H1 (cell line): ENCODE data around the gene CCNY. TPM values are rescaled to one million over a fixed set of nuclear protein-coding genes. Genes with fewer than 3 reads are reported as not detected.

Experiments
- SIRT6 ChIP-seq: IDR thresholded peaks from one replicate; pipeline ENCODE4 v1.7.1; 2012; ENCODE audit warnings: low read length, inconsistent platforms
- polyA plus RNA-seq, 7 experiments: library from polyadenylated mRNA; depleted of rRNA in 3 of 7; stranded (reverse) in 5 of 7; unstranded in 2 of 7; fragments of >200 nt in 5 of 7; fragments of 200-250 nt in 2 of 7; gene quantifications; 1 replicate in 5 of 7; 2 replicates in 1 of 7; 4 replicates in 1 of 7; pipeline versions ENCODE4 v1.2.1 to v1.2.3, GENCODE V29; 2011 to 2013; ENCODE audit warnings: missing spikeins in 2 of 7, mixed read lengths in 2 of 7
- total RNA-seq: library from RNA; stranded (reverse); fragmentation: NEBNext Ultra II Directional; extraction: Animal tissue kit (Norgen Biotek cat#: 25700); gene quantifications from 2 replicates; pipeline ENCODE4 v1.2.1, GENCODE V29; 2021
- TF ChIP-seq, protein P1 (sequence below), 3 experiments: IDR thresholded peaks; 1 replicate in 2 of 3; 2 replicates in 1 of 3; pipeline versions ENCODE4 v1.5.1 to v1.6.1; 2011; ENCODE audit warnings: low read length in 3 of 3, mild to moderate bottlenecking in 3 of 3, inconsistent platforms in 2 of 3, low read depth in 1 of 3, moderate library complexity in 1 of 3; ENCODE audit not compliant: insufficient read depth in 1 of 3; ENCODE audit errors: control extremely low read depth in 1 of 3

The CCNY gene
- total and polyA plus RNA-seq, 2 of the 8 experiments (the other 6 are each of a cell fraction or from before 2014, with no cell fraction given): 25.3 to 68.2 TPM

- TF ChIP-seq, protein P1, sequence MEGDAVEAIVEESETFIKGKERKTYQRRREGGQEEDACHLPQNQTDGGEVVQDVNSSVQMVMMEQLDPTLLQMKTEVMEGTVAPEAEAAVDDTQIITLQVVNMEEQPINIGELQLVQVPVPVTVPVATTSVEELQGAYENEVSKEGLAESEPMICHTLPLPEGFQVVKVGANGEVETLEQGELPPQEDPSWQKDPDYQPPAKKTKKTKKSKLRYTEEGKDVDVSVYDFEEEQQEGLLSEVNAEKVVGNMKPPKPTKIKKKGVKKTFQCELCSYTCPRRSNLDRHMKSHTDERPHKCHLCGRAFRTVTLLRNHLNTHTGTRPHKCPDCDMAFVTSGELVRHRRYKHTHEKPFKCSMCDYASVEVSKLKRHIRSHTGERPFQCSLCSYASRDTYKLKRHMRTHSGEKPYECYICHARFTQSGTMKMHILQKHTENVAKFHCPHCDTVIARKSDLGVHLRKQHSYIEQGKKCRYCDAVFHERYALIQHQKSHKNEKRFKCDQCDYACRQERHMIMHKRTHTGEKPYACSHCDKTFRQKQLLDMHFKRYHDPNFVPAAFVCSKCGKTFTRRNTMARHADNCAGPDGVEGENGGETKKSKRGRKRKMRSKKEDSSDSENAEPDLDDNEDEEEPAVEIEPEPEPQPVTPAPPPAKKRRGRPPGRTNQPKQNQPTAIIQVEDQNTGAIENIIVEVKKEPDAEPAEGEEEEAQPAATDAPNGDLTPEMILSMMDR (IDR thresholded peaks at IDR 0.05; ENCODE audit: control extremely low read depth in 1 of 3, insufficient read depth in 1 of 3, low read depth in 1 of 3, low read length in 3 of 3): no peak
- no peak for TF ChIP-seq SIRT6
- TF ChIP-seq, all 59 proteins: peak for 0
Observed at GRCh38 chr10:35396560-35397434, 60.5 kb downstream of the CCNY start (continued).
